ENCODE data around the gene ACSL6.

DNA sequence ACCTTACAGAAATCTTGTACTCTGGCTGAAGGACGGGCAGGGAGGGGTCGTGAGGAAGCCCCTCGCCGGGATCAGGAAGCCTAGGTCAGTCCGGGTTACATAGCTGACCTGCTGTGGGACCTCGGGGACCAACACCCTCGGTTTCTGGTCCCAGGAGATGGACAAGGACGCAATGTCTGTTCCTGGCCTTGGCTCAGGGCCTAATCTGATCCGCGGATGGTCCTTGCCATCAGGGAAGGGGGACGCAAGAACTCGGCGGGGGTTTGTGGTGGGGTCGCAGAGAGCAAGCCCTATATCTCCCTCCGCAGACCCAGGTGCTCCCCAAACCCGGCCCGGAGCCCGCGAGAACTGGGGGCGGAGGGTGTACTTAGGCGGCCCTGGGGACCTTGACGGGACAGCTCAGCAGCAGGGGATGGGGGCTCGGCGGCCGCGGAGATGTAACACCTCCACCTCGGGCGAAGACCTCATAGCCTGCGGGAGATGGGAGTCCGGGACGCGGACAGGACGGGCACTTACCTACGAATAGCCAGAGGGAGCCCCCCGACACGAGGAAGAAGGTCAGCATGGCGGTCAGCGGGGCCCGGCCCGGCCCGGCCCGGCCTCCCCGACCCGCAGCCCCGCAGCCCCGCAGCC is 353 bp downstream of the ACSL6 start:
- TF ChIP-seq, protein P1, sequence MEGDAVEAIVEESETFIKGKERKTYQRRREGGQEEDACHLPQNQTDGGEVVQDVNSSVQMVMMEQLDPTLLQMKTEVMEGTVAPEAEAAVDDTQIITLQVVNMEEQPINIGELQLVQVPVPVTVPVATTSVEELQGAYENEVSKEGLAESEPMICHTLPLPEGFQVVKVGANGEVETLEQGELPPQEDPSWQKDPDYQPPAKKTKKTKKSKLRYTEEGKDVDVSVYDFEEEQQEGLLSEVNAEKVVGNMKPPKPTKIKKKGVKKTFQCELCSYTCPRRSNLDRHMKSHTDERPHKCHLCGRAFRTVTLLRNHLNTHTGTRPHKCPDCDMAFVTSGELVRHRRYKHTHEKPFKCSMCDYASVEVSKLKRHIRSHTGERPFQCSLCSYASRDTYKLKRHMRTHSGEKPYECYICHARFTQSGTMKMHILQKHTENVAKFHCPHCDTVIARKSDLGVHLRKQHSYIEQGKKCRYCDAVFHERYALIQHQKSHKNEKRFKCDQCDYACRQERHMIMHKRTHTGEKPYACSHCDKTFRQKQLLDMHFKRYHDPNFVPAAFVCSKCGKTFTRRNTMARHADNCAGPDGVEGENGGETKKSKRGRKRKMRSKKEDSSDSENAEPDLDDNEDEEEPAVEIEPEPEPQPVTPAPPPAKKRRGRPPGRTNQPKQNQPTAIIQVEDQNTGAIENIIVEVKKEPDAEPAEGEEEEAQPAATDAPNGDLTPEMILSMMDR (IDR thresholded peaks at IDR 0.05), result no peak
- TF ChIP-seq EZH2 (IDR thresholded peaks at IDR 0.05), result peak; percentile 82

All from neural progenitor cell (in vitro differentiated cells).